ENCODE results near the gene DENND6A.

The DENND6A gene

DNA sequence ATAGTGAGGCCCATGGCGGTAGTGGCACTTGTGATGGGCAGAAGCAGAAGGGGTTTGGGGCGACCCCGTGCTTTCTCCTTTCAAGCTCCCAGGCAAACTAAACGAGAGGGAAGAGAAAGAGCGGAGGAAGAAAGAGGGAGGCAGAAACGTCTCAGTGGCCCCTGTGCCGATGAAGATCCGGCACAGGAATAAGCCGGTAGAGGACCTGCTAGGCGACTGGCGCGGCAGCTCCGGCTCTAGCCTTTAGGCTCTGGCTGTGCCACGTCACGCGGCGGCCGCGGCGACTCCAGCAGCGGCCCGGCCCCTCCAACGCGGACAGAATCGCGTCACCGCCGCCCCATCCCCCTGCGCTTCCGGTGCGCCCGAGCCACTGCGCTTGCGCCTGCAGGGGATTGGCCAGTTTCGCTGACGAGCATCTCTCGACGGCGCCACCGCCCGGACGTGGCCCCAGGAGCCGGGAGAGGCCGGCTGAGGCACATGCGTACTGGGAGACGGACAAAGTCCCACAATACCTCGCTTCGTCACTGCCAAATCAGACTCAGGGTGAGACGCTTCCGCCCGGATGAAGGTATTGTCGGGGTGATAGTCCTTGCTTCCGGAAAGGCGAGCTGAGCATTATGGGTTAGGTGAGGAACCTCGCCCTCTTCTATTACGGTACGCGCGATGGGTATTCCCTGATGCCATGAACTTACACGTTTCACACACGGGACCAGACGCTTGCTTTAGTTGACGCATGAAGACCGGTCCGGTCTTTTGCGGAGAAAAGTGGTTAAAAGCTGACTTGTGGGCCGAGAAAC, 95.6 kb downstream of the DENND6A start, which contains the start of gene ARF4 (continued):
- TF ChIP-seq ZSCAN16 (tag by site-specific recombination; IDR thresholded peaks at IDR 0.05) (peak; percentile 61; the same call in 1 of the 2 replicates), SCRT2 (tag by site-specific recombination; IDR thresholded peaks at IDR 0.05) (no peak), ZBTB48 (tag by site-specific recombination; IDR thresholded peaks at IDR 0.05) (no peak), ZXDB (tag by site-specific recombination; IDR thresholded peaks at IDR 0.05) (peak; percentile 99), ZNF391 (tag by site-specific recombination; IDR thresholded peaks at IDR 0.05; ENCODE audit: borderline replicate concordance, low read depth) (0 out of 2 replicates have a peak, but pooled peaks have one; percentile 41), ZNF416 (tag by site-specific recombination; IDR thresholded peaks at IDR 0.05) (no peak), RBAK (tag by site-specific recombination; IDR thresholded peaks at IDR 0.05) (no peak), ZNF239 (tag by site-specific recombination; IDR thresholded peaks at IDR 0.05) (no peak), YY2 (tag by site-specific recombination; IDR thresholded peaks at IDR 0.05) (peak; percentile 52; the same call in 1 of the 2 replicates), ZBTB20 (tag by site-specific recombination; IDR thresholded peaks at IDR 0.05) (peak; percentile 64), ZNF24 (tag by site-specific recombination; IDR thresholded peaks at IDR 0.05) (0 out of 2 replicates have a peak, but pooled peaks have one; percentile 21), YY1 (tag by site-specific recombination; IDR thresholded peaks at IDR 0.05) (no peak), ZNF514 (tag by site-specific recombination; IDR thresholded peaks at IDR 0.05) (no peak), ZNF555 (tag by site-specific recombination; conservative IDR thresholded peaks at IDR 0.05) (no peak), ZSCAN30 (tag by site-specific recombination; IDR thresholded peaks at IDR 0.05) (0 out of 2 replicates have a peak, but pooled peaks have one; percentile 8), ZNF544 (tag by site-specific recombination; IDR thresholded peaks at IDR 0.05) (no peak), ZNF16 (tag by site-specific recombination; IDR thresholded peaks at IDR 0.05; ENCODE audit: low read depth) (no peak), ZNF174 (tag by site-specific recombination; IDR thresholded peaks at IDR 0.05) (no peak), ZNF768 (tag by site-specific recombination; IDR thresholded peaks at IDR 0.05) (no peak), ZNF248 (tag by site-specific recombination; IDR thresholded peaks at IDR 0.05) (no peak), TRIM28 (IDR thresholded peaks at IDR 0.05; ENCODE audit: borderline replicate concordance, low read length) (peak; percentile 60; the same call in 1 of the 2 replicates), ZNF701 (tag by site-specific recombination; IDR thresholded peaks at IDR 0.05) (no peak), SP3 (tag by site-specific recombination; IDR thresholded peaks at IDR 0.05) (peak; percentile 58), KLF7 (tag by site-specific recombination; IDR thresholded peaks at IDR 0.05; ENCODE audit: borderline replicate concordance) (0 out of 2 replicates have a peak, but pooled peaks have one; percentile 49), ZNF274 (IDR thresholded peaks at IDR 0.05; ENCODE audit: low read length) (no peak), ZNF274 (tag by site-specific recombination; IDR thresholded peaks at IDR 0.05; ENCODE audit: borderline replicate concordance) (no peak), ZSCAN23 (tag by site-specific recombination; IDR thresholded peaks at IDR 0.05) (no peak), ZNF707 (tag by site-specific recombination; IDR thresholded peaks at IDR 0.05) (no peak), ZNF114 (tag by site-specific recombination; IDR thresholded peaks at IDR 0.05) (no peak)
- TF ChIP-seq, protein P1, sequence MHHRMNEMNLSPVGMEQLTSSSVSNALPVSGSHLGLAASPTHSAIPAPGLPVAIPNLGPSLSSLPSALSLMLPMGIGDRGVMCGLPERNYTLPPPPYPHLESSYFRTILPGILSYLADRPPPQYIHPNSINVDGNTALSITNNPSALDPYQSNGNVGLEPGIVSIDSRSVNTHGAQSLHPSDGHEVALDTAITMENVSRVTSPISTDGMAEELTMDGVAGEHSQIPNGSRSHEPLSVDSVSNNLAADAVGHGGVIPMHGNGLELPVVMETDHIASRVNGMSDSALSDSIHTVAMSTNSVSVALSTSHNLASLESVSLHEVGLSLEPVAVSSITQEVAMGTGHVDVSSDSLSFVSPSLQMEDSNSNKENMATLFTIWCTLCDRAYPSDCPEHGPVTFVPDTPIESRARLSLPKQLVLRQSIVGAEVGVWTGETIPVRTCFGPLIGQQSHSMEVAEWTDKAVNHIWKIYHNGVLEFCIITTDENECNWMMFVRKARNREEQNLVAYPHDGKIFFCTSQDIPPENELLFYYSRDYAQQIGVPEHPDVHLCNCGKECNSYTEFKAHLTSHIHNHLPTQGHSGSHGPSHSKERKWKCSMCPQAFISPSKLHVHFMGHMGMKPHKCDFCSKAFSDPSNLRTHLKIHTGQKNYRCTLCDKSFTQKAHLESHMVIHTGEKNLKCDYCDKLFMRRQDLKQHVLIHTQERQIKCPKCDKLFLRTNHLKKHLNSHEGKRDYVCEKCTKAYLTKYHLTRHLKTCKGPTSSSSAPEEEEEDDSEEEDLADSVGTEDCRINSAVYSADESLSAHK (tag by site-specific recombination; IDR thresholded peaks at IDR 0.05) = no peak
- TF ChIP-seq, protein P2, sequence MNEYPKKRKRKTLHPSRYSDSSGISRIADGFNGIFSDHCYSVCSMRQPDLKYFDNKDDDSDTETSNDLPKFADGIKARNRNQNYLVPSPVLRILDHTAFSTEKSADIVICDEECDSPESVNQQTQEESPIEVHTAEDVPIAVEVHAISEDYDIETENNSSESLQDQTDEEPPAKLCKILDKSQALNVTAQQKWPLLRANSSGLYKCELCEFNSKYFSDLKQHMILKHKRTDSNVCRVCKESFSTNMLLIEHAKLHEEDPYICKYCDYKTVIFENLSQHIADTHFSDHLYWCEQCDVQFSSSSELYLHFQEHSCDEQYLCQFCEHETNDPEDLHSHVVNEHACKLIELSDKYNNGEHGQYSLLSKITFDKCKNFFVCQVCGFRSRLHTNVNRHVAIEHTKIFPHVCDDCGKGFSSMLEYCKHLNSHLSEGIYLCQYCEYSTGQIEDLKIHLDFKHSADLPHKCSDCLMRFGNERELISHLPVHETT (tag by site-specific recombination; IDR thresholded peaks at IDR 0.05) = no peak
- TF ChIP-seq, protein P3, sequence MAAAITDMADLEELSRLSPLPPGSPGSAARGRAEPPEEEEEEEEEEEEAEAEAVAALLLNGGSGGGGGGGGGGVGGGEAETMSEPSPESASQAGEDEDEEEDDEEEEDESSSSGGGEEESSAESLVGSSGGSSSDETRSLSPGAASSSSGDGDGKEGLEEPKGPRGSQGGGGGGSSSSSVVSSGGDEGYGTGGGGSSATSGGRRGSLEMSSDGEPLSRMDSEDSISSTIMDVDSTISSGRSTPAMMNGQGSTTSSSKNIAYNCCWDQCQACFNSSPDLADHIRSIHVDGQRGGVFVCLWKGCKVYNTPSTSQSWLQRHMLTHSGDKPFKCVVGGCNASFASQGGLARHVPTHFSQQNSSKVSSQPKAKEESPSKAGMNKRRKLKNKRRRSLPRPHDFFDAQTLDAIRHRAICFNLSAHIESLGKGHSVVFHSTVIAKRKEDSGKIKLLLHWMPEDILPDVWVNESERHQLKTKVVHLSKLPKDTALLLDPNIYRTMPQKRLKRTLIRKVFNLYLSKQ (tag by site-specific recombination; IDR thresholded peaks at IDR 0.05; ENCODE audit: borderline replicate concordance) = no peak
- TF ChIP-seq, protein P4, sequence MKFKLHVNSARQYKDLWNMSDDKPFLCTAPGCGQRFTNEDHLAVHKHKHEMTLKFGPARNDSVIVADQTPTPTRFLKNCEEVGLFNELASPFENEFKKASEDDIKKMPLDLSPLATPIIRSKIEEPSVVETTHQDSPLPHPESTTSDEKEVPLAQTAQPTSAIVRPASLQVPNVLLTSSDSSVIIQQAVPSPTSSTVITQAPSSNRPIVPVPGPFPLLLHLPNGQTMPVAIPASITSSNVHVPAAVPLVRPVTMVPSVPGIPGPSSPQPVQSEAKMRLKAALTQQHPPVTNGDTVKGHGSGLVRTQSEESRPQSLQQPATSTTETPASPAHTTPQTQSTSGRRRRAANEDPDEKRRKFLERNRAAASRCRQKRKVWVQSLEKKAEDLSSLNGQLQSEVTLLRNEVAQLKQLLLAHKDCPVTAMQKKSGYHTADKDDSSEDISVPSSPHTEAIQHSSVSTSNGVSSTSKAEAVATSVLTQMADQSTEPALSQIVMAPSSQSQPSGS (tag by site-specific recombination; IDR thresholded peaks at IDR 0.05; ENCODE audit: low read depth) = peak; percentile 71
- TF ChIP-seq, protein P5, sequence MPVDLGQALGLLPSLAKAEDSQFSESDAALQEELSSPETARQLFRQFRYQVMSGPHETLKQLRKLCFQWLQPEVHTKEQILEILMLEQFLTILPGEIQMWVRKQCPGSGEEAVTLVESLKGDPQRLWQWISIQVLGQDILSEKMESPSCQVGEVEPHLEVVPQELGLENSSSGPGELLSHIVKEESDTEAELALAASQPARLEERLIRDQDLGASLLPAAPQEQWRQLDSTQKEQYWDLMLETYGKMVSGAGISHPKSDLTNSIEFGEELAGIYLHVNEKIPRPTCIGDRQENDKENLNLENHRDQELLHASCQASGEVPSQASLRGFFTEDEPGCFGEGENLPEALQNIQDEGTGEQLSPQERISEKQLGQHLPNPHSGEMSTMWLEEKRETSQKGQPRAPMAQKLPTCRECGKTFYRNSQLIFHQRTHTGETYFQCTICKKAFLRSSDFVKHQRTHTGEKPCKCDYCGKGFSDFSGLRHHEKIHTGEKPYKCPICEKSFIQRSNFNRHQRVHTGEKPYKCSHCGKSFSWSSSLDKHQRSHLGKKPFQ (tag by site-specific recombination; IDR thresholded peaks at IDR 0.05) = no peak
